Left lobe of liver (tissue), 2 donors: ENCODE results near the gene DHRS3. TPM values are rescaled to one million over a fixed set of nuclear protein-coding genes. Genes with fewer than 3 reads are reported as not detected.

Experiments used
- ATAC-seq: fragments of 200-7000 bp; cut with Tn5 transposase; one replicate; pipeline ENCODE4 v1.9.1; 2020; ENCODE audit warnings: mild to moderate bottlenecking, moderate library complexity
- DNase-seq: peaks from one replicate; pipeline ENCODE4 v3.0.0-alpha.2; 2020; ENCODE audit warnings: low spot score
- total RNA-seq: library from RNA; stranded (reverse); gene quantifications from one replicate; pipeline ENCODE4 v1.2.1, GENCODE V29; 2021
- donor health status: DM: no; HTN: no; CAD: no; lungs with moderate emphysema.
- donor health status: DM: no; HTN: yes; CAD: no.

DHRS3 gene
- total RNA-seq, 1 donor from 2014 or later = 175 TPM

- ATAC-seq (peak; percentile 13), DNase-seq (no peak)
These were observed 603 bp upstream of the DHRS3 start for GRCh38 chr1:12618661-12618964.

- ATAC-seq (peak; percentile 1), DNase-seq (no peak)
These were observed 504 bp downstream of the DHRS3 start for GRCh38 chr1:12617511-12617900.

- ATAC-seq (no peak), DNase-seq (no peak)
These were observed 1.2 kb downstream of the DHRS3 start for GRCh38 chr1:12616709-12617373.

- DNase-seq (peak; percentile 83), ATAC-seq (peak; percentile 41)
These were observed 1.9 kb downstream of the DHRS3 start for GRCh38 chr1:12615865-12616708.

- ATAC-seq = no peak
- DNase-seq = no peak
These were observed 2.7 kb downstream of the DHRS3 start for GRCh38 chr1:12615159-12615864.

GRCh38 chr1:12614402-12615158, 3.4 kb downstream of the DHRS3 start:
- DNase-seq = no peak
- ATAC-seq = peak; percentile 15

GRCh38 chr1:12613180-12613579, 4.8 kb downstream of the DHRS3 start:
- ATAC-seq (no peak), DNase-seq (no peak)

GRCh38 chr1:12610941-12611340, 7.1 kb downstream of the DHRS3 start:
- DNase-seq (no peak), ATAC-seq (no peak)

- ATAC-seq (no peak), DNase-seq (no peak)
These were observed 7.6 kb downstream of the DHRS3 start for GRCh38 chr1:12610305-12610935.

- ATAC-seq (no peak), DNase-seq (no peak)
These were observed 8.5 kb downstream of the DHRS3 start for GRCh38 chr1:12609469-12610003.

- DNase-seq = peak; percentile 88
- peak; percentile 81 for ATAC-seq
These were observed 9.6 kb downstream of the DHRS3 start for GRCh38 chr1:12608311-12608957.

- no peak for DNase-seq
- ATAC-seq = no peak
These were observed 10.7 kb downstream of the DHRS3 start for GRCh38 chr1:12607263-12607662.

GRCh38 chr1:12604986-12605385, 13.0 kb downstream of the DHRS3 start:
- no peak for ATAC-seq
- DNase-seq = no peak

GRCh38 chr1:12604114-12604874, 13.7 kb downstream of the DHRS3 start:
- DNase-seq (no peak), ATAC-seq (peak; percentile 49)

- no peak for ATAC-seq
- DNase-seq = no peak
These were observed 14.8 kb downstream of the DHRS3 start for GRCh38 chr1:12603224-12603623.

- no peak for ATAC-seq
- no peak for DNase-seq
These were observed 15.4 kb downstream of the DHRS3 start for GRCh38 chr1:12602659-12603024.

- ATAC-seq (peak; percentile 32), DNase-seq (no peak)
These were observed 16.0 kb downstream of the DHRS3 start for GRCh38 chr1:12601700-12602658.
